Astrocyte of the hippocampus (primary cell): ENCODE data around the gene TIPRL.
"Not testable (repeated sequence)": the region's sequence is repeated elsewhere in the genome, so short reads cannot be mapped to it uniquely, and the experiment has no call there.

Experiments used
- DNase-seq: peaks from one replicate; pipeline ENCODE4 v3.0.0; 2011; ENCODE audit warnings: low read depth, low spot score

The TIPRL gene

DNA sequence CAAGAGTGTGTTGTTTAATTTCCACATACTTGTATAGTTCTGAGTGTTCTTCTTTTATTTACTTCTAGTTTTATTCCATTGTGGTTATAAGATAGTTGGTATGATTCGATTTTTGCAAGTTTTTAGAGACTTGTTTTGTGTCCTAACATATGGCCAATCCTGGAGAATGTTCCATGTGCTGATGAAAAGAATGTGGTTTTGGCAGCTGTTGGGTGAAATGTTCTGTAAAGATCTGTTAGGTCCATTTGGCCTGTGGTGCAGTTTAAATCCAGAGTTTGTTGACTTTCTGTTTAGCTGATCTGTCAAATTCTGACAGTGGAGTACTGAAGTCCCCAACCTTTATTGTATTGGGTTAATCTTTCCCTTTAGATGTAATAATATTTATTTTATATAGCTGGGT lies 19.5 kb upstream of the TIPRL start:
- DNase-seq: peak; percentile 24

DNA sequence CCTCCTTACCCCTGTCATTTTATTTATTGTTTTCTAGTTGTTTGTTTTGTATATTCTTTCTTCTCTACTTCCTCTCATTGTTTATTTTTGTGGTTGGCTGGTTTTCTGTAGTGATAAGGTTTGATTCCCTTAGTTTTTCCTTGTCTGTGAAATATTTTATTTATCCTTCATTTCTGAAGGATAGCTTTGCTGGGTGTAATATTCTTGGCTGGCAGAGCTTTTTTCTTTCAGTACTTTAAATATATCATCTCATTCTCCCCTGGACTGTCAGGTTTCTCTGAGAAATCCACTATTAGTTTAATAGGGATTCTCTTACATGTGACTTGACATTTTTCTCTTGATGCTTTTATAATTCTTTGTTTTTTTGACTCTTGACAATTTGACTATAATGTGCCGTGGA lies 18.8 kb upstream of the TIPRL start:
- DNase-seq: no peak

DNA sequence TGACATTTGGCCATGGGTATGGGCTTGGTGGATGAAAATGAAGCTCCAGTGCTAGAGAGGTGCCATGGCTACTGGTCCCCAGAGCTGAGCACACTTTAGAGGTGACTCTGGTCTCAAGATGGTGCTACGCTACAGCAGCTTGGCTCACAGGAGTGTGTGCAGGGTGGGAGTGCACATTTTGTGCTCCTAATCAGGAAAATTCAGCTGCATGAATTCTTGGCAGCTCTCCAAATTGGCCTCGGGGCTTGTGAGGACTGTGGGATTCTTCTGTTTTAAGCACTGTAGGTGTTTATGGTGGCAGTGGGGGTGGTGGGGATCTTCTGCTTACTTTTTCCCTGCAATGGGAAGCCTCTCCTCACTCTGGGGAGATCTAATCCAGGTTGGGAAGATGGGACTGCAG lies 17.3 kb upstream of the TIPRL start:
- peak; percentile 29 for DNase-seq

DNA sequence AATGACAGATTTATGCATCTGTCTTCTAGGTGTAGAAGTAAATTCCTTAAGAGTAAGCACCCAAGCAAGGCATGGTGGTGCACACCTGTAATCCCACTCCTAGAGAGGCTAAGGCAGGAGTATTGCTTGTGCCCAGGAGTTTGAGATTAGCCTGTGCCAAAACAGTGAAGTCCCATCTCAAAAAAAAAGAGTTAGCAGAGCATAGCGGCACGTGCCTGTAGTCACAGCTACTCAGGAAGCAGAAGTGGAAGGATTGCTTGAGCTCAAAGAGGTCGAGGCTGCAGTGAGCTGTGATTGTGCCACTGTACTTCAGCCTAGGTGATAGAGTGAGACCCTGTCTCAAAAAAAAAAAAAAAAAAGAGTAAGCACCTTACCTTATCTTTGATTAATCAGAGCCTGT lies 15.1 kb upstream of the TIPRL start:
- DNase-seq: no peak

DNA sequence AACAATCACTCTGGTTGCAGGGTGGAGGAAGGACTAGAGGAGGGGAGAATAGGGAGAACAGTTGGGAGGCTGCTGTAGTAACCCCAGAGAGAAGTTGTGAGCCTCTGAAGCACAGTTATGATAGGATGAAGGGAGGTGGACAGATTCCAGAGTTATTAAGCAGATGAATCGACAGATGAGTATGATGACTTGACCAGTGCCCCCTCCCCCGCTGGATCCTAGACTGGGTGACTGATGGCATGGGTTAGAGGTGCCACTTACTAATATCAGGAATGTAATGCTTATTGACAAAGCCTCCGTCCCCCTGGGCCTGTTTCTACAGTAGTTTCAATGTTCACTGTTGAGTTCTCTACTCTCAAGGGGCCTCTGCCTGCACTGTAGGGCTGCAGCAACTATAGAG lies 14.0 kb upstream of the TIPRL start:
- no peak for DNase-seq

DNA sequence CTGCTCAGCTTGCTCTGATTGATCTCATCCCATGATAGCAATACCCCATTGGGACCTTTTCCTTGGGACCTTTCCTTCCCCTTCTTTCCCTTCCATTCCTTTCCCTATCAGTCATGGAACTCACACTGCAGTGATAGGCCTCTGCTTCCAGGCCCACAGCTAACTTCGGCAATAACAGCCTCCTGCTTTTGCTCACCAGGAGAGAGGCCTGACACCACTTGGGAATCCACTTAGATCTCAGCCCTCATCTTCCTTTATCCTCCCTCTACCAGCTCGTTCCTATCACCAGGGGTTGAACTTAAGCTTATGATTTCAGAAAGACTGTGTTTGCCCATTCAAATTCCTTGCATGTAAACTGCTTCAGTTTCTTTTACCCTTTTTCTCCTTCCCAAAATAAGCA lies 11.0 kb upstream of the TIPRL start:
- no peak for DNase-seq

DNA sequence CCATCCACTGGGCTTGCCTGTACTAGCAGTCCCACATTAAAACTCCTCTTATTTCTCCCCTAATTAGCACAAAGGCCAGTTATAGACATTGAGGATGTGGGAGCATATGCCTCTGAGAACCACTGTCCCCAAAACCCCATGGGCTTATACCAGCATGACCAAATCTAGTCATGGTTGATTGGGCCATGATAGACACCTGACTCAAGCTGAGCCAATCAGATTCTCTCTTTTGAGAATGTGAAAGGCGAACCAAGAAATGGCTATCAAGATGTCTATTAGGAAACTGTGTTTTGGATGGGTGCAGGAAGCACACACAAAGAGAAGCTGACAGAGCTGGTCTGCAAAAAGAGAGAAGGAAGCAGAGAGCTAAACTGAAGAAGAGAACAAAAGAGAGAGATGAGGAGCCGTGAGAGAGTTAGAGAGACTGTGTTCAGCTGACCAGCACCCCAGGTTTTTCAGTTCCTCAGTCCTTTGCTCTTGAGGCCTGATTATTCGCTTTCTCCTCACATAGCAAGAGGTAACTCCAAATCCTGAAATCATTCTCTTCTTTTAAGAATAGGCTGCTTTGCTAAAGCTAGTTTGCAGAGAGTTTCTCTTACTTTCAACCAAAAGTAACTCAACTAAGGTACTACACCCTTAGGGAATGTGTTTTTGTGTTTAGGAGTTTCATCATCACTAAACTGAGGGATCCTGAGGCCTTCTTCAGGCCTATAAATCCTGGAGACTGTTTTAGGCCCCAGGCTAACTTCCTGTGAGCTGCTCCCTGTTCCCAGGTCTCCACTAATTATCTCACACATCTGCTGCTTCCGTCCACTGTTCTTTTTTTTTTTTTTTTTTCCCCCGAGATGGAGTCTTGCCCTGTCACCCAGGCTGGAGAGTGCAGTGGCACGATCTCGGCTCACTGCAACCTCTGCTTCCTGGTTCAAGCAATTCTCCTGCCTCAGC lies 7.9 kb upstream of the TIPRL start:
- DNase-seq: no peak

DNA sequence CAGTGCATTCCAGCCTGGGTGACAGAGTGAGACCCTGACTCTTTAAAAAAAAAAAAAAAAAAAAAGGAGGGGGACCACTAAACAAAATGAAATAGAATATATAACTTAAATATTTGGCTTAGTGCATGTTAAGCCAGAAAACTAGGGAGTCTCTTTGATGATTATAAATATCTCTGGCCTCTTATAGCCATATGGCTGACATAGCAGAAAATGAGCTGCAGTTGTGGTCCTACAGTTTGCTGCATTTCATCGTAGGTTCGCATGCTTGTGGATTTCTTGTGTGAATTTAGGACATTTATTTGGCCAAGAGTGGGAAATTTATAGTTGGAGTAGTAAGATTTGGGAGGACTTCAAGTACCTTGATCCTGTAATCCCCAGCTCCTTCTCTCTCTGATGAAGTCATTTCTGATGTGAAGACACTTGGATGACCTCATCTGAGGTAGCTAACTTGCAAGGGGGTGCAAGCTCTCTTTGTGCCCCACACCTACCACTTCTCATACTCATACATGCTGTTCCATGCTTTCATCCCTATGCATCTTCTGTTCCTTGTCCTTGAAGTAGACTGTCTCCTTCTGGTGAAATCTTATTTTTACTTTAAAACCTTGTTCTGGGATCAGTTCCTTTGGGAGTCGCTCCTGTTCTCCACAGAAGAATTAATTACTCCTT lies 6.4 kb upstream of the TIPRL start:
- DNase-seq: no peak

DNA sequence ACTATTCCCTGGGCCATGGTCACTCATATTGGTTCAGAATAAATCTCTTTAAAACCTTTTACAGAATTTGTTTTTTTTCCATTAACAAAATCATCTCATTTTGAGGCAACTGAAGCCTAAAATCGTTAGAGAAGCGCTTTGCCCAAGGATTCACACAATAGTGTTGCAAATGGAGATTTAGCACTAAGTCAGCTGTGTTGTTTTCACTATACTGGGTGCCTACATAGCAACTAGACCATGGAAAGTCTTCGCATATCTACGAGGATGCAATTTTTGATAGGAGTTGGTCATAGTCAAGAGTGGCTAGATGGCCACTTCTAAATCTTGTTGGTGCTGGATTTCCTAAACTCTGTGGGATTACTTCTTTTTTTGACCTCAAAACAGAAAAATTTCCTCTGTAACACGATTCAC lies 530 bp upstream of the TIPRL start:
- no peak for DNase-seq

DNA sequence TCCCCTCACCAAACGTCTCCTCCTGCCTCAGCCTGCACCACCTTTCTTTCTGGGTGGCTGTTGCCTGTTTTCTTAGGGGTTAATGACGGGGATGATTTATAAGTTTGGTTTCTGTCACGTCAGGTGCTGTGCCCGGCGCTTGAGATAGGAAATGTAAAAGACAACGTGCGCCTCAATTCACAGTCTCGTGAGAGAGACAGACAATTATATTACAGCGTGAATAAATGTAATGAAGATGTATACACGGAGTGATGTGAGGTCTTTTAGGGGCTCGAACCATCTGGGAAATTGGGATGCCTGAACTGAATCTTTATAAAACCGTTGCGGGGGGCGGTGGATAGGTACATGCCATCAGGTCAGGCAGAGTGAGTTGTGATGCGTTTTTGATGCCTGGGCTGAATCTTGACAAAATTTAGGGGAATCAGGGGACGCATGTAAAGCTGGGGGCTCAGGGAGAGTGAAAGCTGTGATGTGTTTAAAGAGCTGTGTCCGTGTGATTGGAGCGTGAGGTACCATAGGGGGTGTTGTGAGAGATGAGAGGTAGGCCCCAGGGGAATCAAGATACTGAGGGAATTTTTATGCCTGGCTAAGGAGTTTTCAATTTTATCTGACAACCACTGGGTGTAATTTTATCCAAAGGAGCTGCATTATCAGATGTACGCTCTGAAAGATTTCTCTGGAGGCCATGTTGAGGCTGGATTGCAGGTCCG lies 831 bp downstream of the TIPRL start:
- peak; percentile 30 for DNase-seq

DNA sequence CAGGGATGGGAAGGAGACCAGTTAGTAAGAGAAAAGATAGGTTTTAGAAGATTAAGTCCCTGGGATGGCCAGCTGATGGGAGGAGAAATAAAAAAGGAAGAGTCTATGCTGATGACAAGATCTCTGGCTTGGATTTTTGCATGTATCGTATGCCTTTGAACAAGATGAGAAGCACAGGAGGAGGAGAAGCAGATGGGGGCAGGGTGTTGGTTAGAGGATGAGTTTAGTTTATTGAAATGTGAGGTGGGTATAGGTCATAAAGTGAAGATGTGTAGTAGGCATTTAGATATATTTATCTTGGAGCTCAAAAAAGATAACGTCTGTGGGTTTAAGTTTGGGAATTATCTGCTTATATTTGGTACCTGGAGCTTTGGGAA lies 1.4 kb downstream of the TIPRL start:
- no peak for DNase-seq

DNA sequence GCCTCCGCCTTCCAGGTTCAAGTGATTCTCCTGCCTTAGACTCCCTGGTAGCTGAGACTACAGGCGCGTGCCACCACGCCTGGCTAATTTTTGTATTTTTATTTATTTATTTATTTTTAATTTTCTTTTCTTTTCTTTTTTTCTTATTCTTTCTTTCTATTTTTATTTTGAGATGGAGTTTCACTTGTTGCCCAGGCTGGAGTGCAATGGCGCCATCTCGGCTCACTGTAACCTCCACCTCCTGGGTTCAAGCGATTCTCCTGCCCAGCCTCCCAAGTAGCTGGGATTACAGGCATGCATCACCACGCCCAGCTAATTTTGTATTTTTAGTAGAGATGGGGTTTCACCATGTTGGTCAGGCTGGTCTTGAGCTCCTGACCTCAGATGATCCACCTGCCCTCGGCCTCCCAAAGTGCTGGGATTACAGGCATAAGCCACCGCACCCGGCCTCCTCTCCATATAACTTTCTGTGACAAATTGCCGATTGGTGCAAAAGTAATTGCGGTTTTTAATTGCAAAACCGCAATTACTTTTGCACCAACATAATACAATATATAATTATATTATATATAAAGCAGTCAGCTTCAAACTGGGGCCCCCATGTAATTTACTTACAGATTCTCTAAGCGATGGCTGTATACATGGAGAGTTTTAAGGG lies 2.4 kb downstream of the TIPRL start:
- not testable (repeated sequence) for DNase-seq

DNA sequence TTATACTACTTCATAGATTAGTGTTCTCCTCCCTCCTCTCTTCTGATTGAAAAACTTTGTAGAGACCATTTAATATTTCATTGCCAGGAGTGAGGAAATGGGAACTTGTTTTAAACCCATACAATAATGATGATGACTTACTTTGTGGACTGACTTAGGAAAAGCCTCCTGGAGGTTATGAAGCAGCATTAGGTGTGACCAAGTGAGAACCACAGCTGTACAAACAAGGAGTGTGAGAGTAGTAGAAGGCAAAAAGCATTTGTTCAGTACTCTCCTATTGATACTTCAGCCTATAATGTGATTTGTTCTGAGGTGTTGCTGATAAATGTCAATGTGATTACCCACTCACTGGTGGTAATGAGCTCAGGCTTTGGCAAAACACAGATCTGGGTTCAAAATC lies 8.4 kb downstream of the TIPRL start:
- no peak for DNase-seq

DNA sequence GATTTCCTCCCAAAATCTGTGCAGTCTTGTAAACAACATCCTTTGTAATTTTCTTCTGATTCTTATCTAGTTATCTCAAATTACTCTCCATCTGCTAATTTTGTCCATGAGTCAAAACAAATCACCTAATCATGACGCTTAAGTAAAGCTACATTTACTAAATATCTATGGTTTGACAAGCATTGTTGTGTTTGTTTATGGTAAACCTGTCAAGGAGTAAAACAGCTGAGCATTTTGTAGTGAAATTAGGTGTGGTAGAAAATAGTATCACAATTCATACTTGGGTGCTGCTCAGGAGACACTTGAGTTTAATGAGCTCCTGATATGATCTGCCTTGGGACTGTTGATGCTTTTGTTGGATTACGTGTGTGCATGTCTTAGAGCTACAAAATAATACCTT lies 11.6 kb downstream of the TIPRL start:
- no peak for DNase-seq

DNA sequence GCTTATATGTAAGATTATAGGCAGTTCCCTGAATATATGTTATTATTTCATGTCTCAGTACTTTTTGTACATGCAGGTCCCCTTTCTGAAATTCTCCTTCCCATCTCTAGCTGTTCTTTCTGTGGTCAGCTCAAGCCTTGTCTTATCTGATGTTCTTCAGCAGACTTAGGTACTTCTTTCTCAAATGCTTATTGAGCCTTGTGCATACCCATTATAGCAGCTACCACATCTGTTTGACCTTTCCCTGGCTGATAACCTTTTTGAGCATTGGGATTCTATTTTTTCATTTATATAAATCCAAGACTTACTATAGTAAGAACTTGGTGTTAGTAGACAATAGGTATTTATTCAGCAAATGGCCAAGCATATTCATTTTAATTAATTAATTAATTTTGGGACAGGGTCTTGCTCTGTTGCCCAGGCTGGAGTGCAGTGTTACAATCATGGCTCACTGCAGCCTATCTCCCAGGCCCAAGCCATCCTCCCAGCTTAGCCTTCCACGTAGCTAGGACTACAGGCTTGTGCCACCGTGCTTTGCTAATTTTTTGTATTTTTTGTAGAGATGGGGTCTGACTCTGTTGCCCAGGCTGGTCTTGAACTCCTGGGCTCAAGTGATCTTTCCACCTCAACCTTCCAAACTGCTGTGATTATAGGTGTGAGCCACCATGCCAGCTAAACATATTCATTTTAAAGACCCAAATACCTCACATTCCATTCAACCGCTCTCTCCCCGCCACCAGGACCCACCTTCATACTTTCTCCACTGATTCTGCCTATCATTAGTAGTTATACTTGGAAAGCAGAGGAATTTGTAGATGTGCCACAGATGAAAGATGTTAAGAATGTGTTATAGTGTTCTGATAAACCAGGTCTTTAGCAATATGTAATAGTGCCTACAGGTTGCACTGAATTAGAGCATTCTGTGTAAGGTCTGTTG lies 16.7 kb downstream of the TIPRL start:
- peak; percentile 61 for DNase-seq

DNA sequence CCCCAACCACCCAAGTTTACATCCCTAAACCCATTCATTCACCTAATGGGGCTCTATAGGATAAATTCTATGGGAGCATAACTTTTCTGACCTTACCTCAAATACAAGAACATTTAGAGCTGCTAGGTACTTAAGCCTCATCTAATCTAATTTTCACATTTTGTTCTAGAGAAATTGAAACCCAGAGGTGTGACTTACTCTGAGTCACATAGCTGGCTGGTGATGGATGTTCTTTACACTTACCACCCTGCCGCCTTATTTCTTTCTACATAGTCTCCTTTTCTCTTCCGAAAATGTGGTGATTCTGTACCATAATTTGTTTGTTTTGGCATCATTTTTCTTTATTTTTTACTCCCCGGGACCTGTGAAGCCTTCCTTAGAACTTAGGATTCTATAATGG lies 20.3 kb downstream of the TIPRL start:
- no peak for DNase-seq

DNA sequence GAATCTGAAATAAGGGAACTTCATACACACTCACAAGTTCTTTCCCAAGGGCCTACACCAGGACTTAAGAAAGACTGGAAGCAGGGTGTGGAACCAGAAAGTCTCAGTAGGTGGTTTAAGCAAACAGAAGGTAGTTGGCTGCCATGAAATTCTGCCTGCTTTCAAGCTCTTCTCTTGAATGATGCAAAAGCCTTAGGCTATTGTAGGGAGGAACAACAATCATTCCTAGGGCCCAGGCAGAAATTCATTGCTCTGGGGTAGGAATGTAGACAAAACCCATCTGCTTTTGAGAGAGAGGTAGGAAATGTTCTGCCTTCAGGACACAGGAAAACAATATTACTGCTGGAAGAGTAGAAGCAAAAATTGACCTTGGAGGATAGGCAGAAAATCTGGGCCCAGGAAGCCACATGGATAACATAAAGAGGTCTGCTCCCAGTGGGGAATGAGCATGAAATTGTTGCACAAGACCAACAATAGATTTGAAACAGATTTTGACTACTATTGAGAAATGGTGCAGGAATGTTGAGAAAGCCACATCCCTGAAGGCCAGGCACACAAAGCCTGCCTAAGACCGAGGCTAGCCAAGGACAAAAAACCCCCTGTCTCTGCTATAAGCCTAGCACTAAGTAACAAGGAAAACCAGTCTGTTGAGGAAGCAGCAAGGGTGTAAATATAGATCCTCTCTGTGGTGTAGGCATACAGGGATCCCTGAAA lies 24.3 kb downstream of the TIPRL start:
- peak; percentile 32 for DNase-seq

DNA sequence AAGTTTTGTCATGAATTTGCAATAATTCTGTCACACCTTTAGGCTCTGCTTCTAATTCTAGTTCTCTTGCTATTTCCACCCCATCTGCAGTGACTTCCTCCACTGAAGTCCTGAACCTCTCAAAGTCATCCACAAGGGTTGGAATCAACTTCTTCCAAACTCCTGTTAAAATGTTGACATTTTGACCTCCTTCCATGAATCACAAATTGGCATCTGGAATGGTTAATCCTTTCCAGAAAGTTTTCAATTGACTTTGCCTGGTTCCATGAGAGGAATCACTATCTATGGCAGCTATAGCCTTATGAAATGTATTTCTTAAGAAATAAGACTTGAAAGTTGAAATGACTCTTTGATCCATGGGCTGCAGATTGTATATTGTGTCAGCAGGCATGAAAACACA lies 27.3 kb downstream of the TIPRL start:
- DNase-seq: no peak

DNA sequence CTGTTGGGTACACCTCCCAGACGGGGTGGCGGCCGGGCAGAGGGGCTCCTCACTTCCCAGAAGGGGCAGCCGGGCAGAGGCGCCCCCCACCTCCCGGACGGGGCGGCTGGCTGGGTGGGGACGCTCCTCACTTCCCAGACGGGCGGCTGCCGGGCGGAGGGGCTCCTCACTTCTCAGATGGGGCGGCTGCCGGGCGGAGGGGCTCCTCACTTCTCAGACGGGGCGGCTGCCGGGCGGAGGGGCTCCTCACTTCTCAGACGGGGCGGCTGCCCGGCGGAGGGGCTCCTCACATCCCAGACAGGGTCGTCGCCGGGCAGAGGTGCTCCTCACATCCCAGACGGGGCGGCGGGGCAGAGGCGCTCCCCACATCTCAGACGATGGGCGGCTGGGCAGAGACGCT lies 28.9 kb downstream of the TIPRL start:
- not testable (repeated sequence) for DNase-seq

DNA sequence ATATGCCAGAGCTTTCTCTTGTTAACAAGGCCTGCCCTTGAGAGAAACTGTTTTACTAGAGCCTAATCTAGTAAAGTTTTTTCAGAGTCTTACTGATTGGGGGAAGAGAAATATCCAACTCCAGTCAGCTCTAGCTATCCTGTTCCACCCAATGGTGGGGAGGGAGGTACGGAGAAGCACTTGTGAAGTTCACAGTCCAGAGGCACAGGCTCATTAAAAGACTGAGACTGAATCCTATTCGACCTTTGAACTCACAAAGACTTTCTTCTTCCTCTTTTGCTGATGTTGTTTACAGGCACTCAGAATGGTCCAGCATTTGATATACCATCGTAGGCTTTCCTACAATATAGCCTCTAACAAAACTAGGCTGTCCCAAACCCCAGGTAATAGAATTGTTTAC lies 31.6 kb downstream of the TIPRL start:
- no peak for DNase-seq
